Uterus (tissue), 2 donors: Measurements from ENCODE around the gene RBBP8NL.

Experiments
- POLR2A ChIP-seq, 2 donors: fragments of 450-650 bp; IDR thresholded peaks; one replicate each; pipeline ENCODE4 v1.6.1; 2016; ENCODE audit warnings: antibody characterized with exemption in 2 of 2, mild to moderate bottlenecking in 1 of 2, moderate library complexity in 1 of 2
- TF ChIP-seq, protein P1 (sequence below), 4 experiments: fragments of 200-600 bp in 2 of 4; fragments of 450-650 bp in 2 of 4; sonication (generic) in 2 of 4; IDR thresholded peaks; one replicate each; pipeline ENCODE4 v1.5.1; 2016 to 2019; ENCODE audit warnings: antibody characterized with exemption in 4 of 4, mild to moderate bottlenecking in 2 of 4, moderate library complexity in 1 of 4

GRCh38 chr20:62445553-62446340 is 18.4 kb upstream of the RBBP8NL start:
- TF ChIP-seq, protein P1, sequence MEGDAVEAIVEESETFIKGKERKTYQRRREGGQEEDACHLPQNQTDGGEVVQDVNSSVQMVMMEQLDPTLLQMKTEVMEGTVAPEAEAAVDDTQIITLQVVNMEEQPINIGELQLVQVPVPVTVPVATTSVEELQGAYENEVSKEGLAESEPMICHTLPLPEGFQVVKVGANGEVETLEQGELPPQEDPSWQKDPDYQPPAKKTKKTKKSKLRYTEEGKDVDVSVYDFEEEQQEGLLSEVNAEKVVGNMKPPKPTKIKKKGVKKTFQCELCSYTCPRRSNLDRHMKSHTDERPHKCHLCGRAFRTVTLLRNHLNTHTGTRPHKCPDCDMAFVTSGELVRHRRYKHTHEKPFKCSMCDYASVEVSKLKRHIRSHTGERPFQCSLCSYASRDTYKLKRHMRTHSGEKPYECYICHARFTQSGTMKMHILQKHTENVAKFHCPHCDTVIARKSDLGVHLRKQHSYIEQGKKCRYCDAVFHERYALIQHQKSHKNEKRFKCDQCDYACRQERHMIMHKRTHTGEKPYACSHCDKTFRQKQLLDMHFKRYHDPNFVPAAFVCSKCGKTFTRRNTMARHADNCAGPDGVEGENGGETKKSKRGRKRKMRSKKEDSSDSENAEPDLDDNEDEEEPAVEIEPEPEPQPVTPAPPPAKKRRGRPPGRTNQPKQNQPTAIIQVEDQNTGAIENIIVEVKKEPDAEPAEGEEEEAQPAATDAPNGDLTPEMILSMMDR (IDR thresholded peaks at IDR 0.05): no peak
- TF ChIP-seq POLR2A (IDR thresholded peaks at IDR 0.05): no peak
